Measurements from ENCODE around the gene MMP27.

MMP27 gene

DNA sequence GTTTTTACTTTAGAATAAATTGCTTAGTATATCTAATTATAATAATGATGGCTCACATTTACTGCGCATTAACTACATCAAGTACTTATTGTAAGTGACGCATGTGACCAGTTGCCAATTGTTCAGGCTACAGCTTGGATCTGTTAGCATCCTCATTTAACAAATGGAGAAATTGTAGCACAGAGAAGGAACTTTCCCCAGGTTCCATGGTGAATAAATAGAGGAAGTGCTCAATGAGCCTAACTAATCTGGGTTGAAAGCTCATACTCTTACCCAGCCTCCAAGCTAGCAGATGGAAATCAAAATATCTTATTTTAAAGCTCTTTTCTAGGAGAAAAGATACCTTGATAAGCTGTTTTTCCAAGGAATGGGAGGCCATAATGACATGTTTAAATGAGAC lies 19.8 kb downstream of the MMP27 start:
- Histone ChIP-seq H3K27me3 (ENCODE audit: control insufficient read depth, insufficient read depth, low read length) (no peaks in the 10 kb centered on the region), H3K9ac (ENCODE audit: low read depth, low read length) (no peak overlapping the region), H3K36me3 (ENCODE audit: control insufficient read depth, insufficient read depth, low read length) (no peaks in the 10 kb centered on the region), H3K27ac (ENCODE audit: low read depth, low read length) (no peak overlapping the region), H3K4me1 (ENCODE audit: control insufficient read depth, insufficient read depth, low read length) (peaks cover 13% of the 10 kb centered on the region), H3K4me3 (ENCODE audit: low read depth, low read length) (no peak overlapping the region; the same call in 1 of the 2 replicates), H3K9me3 (ENCODE audit: control insufficient read depth, insufficient read depth, low read length) (no peaks in the 10 kb centered on the region)

DNA sequence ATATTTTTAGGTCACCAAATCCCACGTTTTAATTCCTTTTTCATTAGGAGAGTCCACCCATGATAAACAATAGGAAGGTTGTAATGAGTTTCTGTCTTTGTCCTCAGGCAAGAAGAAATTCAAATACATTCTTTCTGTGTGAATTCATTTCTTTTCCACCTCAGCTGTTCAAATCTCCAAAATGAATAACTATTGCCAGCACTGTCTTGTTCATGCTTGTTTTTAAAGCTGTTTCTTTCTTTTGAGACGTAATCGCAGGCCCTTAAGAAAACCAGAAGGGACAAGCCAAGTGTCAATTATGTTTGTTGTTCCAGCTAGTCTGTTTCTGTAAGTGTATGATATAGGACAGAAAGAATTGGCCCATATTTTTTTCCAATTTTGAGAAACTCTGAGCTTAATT lies 20.2 kb downstream of the MMP27 start:
- Histone ChIP-seq H3K9ac (ENCODE audit: low read depth, low read length) (no peak overlapping the region), H3K4me3 (ENCODE audit: low read depth, low read length) (no peak overlapping the region), H3K4me1 (ENCODE audit: control insufficient read depth, insufficient read depth, low read length) (peaks cover 13% of the 10 kb centered on the region), H3K27ac (ENCODE audit: low read depth, low read length) (no peak overlapping the region), H3K36me3 (ENCODE audit: control insufficient read depth, insufficient read depth, low read length) (no peaks in the 10 kb centered on the region), H3K27me3 (ENCODE audit: control insufficient read depth, insufficient read depth, low read length) (no peaks in the 10 kb centered on the region), H3K9me3 (ENCODE audit: control insufficient read depth, insufficient read depth, low read length) (no peaks in the 10 kb centered on the region)

DNA sequence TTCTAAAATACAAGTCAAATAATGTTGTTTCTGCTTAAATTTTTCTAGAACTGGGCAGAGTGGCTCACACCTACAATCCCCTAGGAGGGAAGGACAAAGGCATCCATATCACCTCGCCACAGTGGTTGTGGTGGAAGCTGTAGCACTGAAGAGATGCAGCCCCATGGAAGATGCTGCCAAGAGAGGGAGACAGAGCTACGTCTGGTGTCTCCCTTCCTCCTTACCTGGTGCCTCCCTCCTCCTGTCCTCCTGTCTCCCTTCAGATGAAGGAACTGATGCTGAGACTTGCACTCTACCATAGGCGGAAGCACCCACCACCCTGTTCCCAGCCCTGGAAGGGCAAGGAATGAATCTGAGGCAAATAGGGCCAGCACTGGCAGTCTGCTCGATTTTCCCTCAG lies 22.3 kb downstream of the MMP27 start:
- no peak overlapping the region for H3K27ac ChIP-seq (ENCODE audit: low read depth, low read length)
- H3K4me1 ChIP-seq (ENCODE audit: control insufficient read depth, insufficient read depth, low read length): peaks cover 13% of the 10 kb centered on the region
- no peaks in the 10 kb centered on the region for H3K36me3 ChIP-seq (ENCODE audit: control insufficient read depth, insufficient read depth, low read length)
- no peak overlapping the region for H3K9ac ChIP-seq (ENCODE audit: low read depth, low read length)
- no peak overlapping the region for H3K4me3 ChIP-seq (ENCODE audit: low read depth, low read length)
- H3K9me3 ChIP-seq (ENCODE audit: control insufficient read depth, insufficient read depth, low read length): no peaks in the 10 kb centered on the region
- no peaks in the 10 kb centered on the region for H3K27me3 ChIP-seq (ENCODE audit: control insufficient read depth, insufficient read depth, low read length)

DNA sequence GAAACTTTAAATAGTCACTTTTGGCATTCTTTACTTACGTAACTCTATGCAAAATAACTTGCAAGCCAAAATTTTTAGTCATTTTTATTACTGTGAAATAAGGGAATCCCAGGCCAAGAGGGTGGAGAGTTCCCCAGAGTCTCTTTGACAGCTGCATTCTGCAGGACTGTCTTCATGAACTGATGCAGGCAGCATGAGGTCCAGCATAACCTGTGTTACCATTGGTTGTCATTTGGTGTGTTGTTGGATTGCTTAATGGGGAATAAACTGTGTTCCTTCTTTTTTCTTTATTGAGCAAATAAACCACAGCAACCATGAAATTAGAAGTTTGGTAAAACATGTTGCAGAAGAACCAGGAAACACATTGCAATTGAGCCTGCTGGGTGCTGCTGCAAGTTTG lies 24.6 kb downstream of the MMP27 start:
- no peak overlapping the region for H3K4me3 ChIP-seq (ENCODE audit: low read depth, low read length)
- H3K4me1 ChIP-seq (ENCODE audit: control insufficient read depth, insufficient read depth, low read length): peaks cover 17% of the 10 kb centered on the region
- no peak overlapping the region for H3K9ac ChIP-seq (ENCODE audit: low read depth, low read length)
- no peaks in the 10 kb centered on the region for H3K27me3 ChIP-seq (ENCODE audit: control insufficient read depth, insufficient read depth, low read length)
- no peak overlapping the region for H3K27ac ChIP-seq (ENCODE audit: low read depth, low read length)
- no peaks in the 10 kb centered on the region for H3K9me3 ChIP-seq (ENCODE audit: control insufficient read depth, insufficient read depth, low read length)
- no peaks in the 10 kb centered on the region for H3K36me3 ChIP-seq (ENCODE audit: control insufficient read depth, insufficient read depth, low read length)

DNA sequence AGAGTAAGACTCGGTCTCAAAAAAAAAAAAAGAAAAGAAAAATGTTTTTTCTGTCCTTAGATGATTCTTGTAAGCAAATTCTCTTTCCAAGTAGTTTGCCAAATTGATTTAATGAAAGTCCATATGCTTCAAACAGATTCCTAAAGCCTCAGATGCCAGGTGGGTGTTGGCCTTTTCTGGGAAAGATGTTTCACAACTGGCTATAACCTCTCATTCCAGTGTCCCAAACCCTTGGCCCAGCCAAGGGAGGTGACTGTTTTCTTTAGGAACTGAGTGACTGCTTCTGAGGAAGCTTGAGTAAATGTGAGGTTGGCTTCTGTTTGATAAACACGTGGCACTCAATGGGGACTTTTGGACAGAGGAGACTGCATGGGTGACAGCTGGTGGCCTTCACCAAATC lies 27.5 kb downstream of the MMP27 start:
- no peak overlapping the region for H3K9ac ChIP-seq (ENCODE audit: low read depth, low read length)
- peaks cover 10% of the 10 kb centered on the region for H3K4me1 ChIP-seq (ENCODE audit: control insufficient read depth, insufficient read depth, low read length)
- H3K9me3 ChIP-seq (ENCODE audit: control insufficient read depth, insufficient read depth, low read length): no peaks in the 10 kb centered on the region
- no peak overlapping the region for H3K27ac ChIP-seq (ENCODE audit: low read depth, low read length)
- H3K4me3 ChIP-seq (ENCODE audit: low read depth, low read length): no peak overlapping the region
- no peaks in the 10 kb centered on the region for H3K27me3 ChIP-seq (ENCODE audit: control insufficient read depth, insufficient read depth, low read length)
- no peaks in the 10 kb centered on the region for H3K36me3 ChIP-seq (ENCODE audit: control insufficient read depth, insufficient read depth, low read length)

DNA sequence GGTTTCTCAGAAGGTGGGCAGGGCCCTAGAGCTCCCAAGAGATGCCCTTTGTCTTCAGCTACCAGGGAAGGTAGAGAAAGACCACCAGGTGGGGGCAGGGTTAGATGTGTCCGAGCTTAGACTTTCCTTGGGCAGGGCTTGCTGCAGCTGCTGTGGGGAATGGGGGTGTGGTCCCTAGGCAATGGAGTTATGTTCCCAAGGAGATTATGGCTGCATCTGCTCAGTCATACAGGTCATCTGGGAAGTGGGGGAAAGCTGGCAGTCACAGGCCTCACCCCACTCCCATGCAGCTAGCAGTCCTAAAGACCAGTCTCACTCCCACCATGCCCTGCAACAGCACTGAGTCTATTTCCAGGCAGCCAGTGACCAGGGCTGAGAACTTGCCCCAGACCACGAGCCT lies 29.5 kb downstream of the MMP27 start:
- Histone ChIP-seq H3K9ac (ENCODE audit: low read depth, low read length) (no peak overlapping the region), H3K4me1 (ENCODE audit: control insufficient read depth, insufficient read depth, low read length) (peaks cover 10% of the 10 kb centered on the region), H3K9me3 (ENCODE audit: control insufficient read depth, insufficient read depth, low read length) (no peaks in the 10 kb centered on the region), H3K27me3 (ENCODE audit: control insufficient read depth, insufficient read depth, low read length) (no peaks in the 10 kb centered on the region), H3K36me3 (ENCODE audit: control insufficient read depth, insufficient read depth, low read length) (no peaks in the 10 kb centered on the region), H3K27ac (ENCODE audit: low read depth, low read length) (no peak overlapping the region), H3K4me3 (ENCODE audit: low read depth, low read length) (no peak overlapping the region)

DNA sequence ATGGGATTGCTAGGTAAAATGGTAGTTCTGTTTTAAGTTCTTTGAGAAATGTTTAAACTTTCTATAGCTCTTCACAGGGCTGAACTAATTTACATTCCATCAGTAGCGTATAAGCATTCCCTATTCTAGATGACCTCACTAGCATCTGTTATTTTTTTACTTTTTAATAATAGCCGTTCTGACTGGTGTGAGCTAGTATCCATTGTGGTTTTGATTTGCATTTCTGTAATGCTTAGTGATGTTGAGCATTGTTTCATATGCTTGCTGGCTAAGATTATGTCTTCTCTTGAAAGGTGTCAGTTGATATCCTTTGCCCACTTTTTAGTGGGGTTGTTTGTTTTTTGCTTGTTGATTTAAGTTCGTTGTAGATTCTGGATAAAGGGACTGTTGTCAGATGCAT lies 35.9 kb downstream of the MMP27 start:
- no peaks in the 10 kb centered on the region for H3K9me3 ChIP-seq (ENCODE audit: control insufficient read depth, insufficient read depth, low read length)
- H3K9ac ChIP-seq (ENCODE audit: low read depth, low read length): no peak overlapping the region
- no peak overlapping the region for H3K27ac ChIP-seq (ENCODE audit: low read depth, low read length)
- no peaks in the 10 kb centered on the region for H3K4me1 ChIP-seq (ENCODE audit: control insufficient read depth, insufficient read depth, low read length)
- H3K4me3 ChIP-seq (ENCODE audit: low read depth, low read length): no peak overlapping the region
- H3K36me3 ChIP-seq (ENCODE audit: control insufficient read depth, insufficient read depth, low read length): no peaks in the 10 kb centered on the region
- no peaks in the 10 kb centered on the region for H3K27me3 ChIP-seq (ENCODE audit: control insufficient read depth, insufficient read depth, low read length)

DNA sequence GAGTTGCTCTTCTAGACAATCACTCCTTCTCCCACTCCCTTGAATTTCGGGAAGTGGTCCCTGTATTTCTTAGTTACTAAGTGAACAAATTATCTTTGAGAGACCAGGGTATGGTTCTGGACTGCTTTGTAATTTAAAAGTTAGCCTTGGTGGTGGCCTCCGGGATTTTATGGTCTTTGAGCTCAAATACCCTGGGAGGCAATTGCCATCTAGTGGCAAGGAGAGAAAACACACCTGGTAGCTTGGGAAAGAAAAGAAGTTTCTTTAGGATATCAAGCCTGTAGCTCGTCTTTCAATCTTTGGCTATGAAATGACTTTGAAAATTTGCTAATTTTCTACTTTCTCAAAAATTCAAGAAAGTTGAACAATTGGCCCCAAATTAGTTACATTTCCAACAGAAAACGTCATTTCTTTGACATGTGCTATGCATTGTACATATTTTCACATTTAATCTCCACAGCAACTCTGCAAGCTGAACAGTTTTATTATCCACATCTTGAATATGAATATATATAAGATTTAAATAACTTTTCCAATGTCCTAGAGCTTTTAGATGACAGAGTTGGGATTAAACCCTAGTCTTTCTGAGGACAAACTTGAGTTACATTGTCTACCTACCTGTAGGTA lies 39.1 kb downstream of the MMP27 start:
- no peaks in the 10 kb centered on the region for H3K36me3 ChIP-seq (ENCODE audit: control insufficient read depth, insufficient read depth, low read length)
- no peak overlapping the region for H3K4me3 ChIP-seq (ENCODE audit: low read depth, low read length)
- no peak overlapping the region for H3K9ac ChIP-seq (ENCODE audit: low read depth, low read length)
- no peak overlapping the region for H3K27ac ChIP-seq (ENCODE audit: low read depth, low read length)
- no peaks in the 10 kb centered on the region for H3K9me3 ChIP-seq (ENCODE audit: control insufficient read depth, insufficient read depth, low read length)
- H3K27me3 ChIP-seq (ENCODE audit: control insufficient read depth, insufficient read depth, low read length): no peaks in the 10 kb centered on the region
- H3K4me1 ChIP-seq (ENCODE audit: control insufficient read depth, insufficient read depth, low read length): no peaks in the 10 kb centered on the region

DNA sequence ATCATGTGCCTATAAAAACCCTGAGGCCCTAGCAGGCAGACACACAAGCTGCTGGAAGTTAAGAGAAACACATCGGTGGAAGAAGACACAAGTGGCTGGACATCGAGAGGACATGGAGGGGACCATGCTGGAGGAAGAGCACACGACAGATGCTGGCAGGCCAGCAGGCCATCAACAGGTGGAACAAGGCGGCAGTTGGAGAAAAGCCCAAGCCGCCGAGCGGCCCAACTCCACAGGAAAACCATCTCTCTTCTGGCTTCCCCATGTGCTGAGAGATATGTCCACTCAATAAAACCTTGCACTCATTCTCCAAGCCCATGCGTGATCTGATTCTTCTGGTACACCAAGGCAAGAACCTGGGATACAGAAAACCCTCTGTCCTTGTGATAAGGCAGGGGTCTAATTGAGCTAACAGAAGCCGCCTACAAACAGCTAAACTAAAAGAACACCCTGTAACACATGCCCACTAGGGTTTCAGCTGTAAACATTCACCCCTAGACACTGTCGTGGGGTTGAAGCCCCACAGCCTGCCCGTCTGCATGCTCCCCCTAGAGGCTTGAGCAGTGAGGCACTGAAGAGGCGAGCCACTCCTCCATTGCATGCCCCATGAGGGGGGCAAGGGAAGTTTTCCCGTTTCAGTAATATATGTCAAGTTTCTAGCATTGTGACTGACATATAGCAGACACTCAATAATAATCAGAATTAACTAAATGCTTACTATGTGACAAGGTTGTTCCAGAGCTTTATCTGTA lies 41.4 kb downstream of the MMP27 start:
- Histone ChIP-seq H3K4me1 (ENCODE audit: control insufficient read depth, insufficient read depth, low read length) (no peaks in the 10 kb centered on the region), H3K9ac (ENCODE audit: low read depth, low read length) (no peak overlapping the region), H3K27ac (ENCODE audit: low read depth, low read length) (no peak overlapping the region), H3K9me3 (ENCODE audit: control insufficient read depth, insufficient read depth, low read length) (no peaks in the 10 kb centered on the region), H3K36me3 (ENCODE audit: control insufficient read depth, insufficient read depth, low read length) (no peaks in the 10 kb centered on the region), H3K27me3 (ENCODE audit: control insufficient read depth, insufficient read depth, low read length) (no peaks in the 10 kb centered on the region), H3K4me3 (ENCODE audit: low read depth, low read length) (no peak overlapping the region)

DNA sequence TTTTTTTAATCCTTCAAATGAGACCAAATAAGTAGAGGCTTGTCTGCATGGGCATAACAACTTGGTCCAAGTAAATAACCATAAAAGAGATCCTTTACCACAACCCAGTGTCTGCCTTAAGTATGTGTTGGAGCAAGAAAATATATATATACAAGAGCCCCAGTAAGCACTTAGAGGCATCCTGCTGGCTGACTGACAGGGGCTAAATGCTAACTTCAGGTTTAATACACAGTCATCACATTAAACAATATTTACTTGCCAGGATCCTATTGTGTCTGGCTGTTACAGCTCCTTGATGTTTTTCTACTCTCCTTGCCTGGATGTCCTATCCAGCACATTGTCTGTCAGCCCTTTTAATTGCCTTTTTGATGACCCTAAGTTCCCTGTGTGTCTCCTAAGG lies 43.0 kb downstream of the MMP27 start:
- no peaks in the 10 kb centered on the region for H3K9me3 ChIP-seq (ENCODE audit: control insufficient read depth, insufficient read depth, low read length)
- no peak overlapping the region for H3K4me3 ChIP-seq (ENCODE audit: low read depth, low read length)
- H3K9ac ChIP-seq (ENCODE audit: low read depth, low read length): no peak overlapping the region
- no peak overlapping the region for H3K27ac ChIP-seq (ENCODE audit: low read depth, low read length)
- no peaks in the 10 kb centered on the region for H3K27me3 ChIP-seq (ENCODE audit: control insufficient read depth, insufficient read depth, low read length)
- no peaks in the 10 kb centered on the region for H3K36me3 ChIP-seq (ENCODE audit: control insufficient read depth, insufficient read depth, low read length)
- H3K4me1 ChIP-seq (ENCODE audit: control insufficient read depth, insufficient read depth, low read length): no peaks in the 10 kb centered on the region

DNA sequence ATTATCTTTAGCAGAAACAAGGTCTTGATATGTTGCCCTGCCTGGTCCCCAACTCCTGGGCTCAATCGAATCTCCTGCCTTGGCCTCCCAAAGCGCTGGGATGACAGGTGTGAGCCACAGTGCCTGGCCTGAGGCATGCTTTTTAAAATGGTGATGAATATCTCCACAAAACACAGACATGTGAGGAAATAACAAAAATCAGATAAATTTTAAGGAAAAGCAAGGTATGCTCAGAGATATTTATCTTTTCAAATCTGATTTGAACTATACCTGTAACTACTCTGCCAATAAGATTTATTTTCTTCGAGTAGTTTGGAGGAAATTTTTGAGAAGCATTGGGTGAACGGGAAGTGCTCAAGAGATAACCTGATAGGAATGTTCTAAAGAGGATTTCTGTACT lies 44.5 kb downstream of the MMP27 start:
- no peak overlapping the region for H3K27ac ChIP-seq (ENCODE audit: low read depth, low read length)
- H3K9ac ChIP-seq (ENCODE audit: low read depth, low read length): no peak overlapping the region
- no peak overlapping the region for H3K4me3 ChIP-seq (ENCODE audit: low read depth, low read length)
- H3K27me3 ChIP-seq (ENCODE audit: control insufficient read depth, insufficient read depth, low read length): no peaks in the 10 kb centered on the region
- no peaks in the 10 kb centered on the region for H3K36me3 ChIP-seq (ENCODE audit: control insufficient read depth, insufficient read depth, low read length)
- no peaks in the 10 kb centered on the region for H3K9me3 ChIP-seq (ENCODE audit: control insufficient read depth, insufficient read depth, low read length)
- no peaks in the 10 kb centered on the region for H3K4me1 ChIP-seq (ENCODE audit: control insufficient read depth, insufficient read depth, low read length)

All from HUES48 (cell line).